HG03354 (cell line): ENCODE data around the gene RAP1GAP.

ENCODE experiments used
- ATAC-seq: cut with Tn5 transposase; IDR thresholded peaks from one replicate; pipeline ENCODE4 v1.9.1; 2021; ENCODE audit warnings: mild to moderate bottlenecking; ENCODE audit not compliant: unreplicated experiment, poor library complexity, severe bottlenecking

RAP1GAP gene

GRCh38 chr1:21564521-21565095 is 104.5 kb downstream of the RAP1GAP start:
- no peak for ATAC-seq

GRCh38 chr1:21563971-21564370 is 105.2 kb downstream of the RAP1GAP start:
- no peak for ATAC-seq

DNA sequence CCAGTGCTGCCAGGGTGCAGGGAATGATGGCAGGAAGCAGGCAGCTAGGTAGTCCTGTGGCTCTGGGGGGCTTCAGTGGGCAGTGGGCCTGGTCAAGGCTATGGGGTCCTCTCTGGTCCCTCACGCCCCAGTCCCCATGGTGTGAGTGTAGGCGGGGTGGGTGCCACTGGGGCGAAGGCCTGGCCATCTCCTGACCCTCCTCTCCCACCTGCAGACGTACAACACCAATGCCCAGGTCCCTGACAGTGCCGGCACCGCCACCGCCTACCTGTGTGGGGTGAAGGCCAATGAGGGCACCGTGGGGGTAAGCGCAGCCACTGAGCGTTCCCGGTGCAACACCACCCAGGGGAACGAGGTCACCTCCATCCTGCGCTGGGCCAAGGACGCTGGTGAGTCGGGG is 106.3 kb downstream of the RAP1GAP start:
- ATAC-seq, result no peak

DNA sequence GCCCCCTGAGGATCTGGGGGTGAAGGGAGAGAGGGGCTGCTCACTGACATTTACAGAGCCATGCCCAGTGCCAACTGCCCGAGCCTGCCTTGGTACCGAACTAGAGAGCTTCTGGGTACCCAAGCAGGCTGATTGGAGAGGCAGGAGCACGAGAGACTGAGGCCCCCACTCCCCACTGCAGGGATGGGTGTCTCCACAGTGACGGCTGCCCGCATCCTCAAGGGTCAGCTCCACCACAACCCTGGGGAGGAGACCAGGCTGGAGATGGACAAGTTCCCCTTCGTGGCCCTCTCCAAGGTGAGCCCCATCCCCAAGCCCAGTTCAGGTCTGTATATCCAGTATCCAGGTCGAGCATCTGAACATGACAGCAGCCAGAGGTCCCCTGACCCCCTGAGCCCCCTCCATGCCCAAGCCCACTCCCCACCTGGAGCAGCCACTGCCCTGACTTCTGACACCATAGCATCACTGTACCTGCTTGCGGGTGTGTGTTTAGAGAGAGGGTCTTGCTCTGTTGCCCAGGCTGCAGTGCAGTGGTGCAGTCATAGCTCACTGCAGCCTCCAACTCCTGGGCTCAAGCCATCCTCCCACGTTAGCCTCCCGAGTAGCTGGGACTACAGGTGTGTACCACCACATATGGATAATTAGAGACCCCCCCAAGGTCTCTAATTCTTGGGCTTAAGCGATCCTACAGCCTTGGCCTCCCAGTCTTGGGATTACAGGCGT is 108.1 kb downstream of the RAP1GAP start:
- no peak for ATAC-seq

DNA sequence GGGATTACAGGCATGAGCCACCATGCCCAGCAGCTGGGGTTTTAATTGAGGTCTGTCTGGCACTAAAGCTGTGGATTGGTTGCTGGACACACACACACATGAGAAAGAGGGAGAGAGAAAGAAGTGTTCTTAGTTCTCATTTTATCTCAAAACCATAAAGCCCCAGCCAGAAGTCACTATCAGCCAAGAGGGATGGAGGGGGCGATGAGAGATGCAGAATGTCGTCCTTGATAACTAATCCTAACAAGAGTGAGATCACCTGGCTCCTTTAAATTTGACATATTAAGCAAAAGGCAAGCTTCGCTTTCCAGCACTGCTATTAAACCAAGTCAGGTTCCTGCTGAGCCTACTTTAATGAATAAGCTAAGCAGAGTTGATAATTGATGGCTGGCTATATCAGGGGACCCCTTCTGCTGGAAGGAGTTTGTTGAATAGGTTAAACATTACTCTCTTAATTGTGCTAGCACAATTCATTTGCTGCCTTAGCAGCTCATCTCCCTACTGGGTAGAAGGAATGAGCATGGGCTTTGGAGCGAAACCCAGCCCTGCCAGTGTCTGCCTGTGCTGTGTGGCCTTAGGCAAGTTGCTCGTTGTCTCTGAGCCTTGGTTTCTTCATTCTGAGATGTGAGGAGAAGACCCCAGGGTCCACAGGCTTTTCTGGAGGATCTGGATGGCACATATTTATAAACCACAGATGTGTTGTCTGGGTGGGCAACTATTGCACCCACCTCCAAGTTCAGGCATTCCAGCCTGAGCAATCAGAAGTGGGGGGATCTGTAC is 109.2 kb downstream of the RAP1GAP start:
- no peak for ATAC-seq

GRCh38 chr1:21553116-21553926 is 115.8 kb downstream of the RAP1GAP start:
- no peak for ATAC-seq

GRCh38 chr1:21552715-21553114 is 116.4 kb downstream of the RAP1GAP start:
- no peak for ATAC-seq

- ATAC-seq, result no peak
Measured at GRCh38 chr1:21550866-21551475, 118.2 kb downstream of the RAP1GAP start.

DNA sequence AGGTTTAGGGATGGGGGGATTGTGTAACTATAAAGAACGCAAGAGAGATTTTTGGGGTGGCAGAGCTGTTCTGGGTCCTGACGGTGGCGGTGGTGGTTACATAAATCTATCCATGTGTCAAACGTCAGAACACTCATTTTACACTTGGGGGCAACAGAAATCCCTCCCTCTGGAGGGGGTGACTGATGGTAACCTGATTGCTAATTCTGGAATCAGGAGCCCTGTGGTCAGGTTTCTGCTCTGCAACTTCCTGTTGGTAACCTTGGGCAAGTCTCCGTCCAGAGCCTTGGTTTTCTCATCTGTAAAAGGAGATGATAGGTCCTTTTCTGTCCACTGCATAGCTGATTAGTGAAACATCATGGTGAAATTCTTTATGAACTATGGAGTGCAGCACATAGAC is 119.1 kb downstream of the RAP1GAP start:
- ATAC-seq, result no peak

DNA sequence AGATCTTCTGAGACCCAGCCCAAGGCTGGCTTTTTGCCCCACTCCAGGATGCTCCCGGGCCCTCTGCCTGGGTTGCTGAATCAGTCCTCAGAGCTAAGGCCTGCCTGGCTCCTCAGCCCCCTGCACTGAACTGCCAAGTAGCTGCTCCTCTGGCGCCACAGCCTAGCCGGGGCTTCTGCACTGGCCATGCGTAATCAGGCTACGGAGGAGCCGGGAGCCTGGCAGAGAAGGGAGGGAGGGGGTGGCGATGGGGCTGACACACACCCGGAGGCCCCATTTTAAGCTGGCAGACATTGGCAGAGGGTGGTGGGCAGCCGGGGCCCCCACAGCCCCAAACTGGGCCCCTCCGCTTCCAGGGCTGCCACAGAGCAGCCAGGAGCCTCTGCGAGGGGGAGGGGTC is 121.3 kb downstream of the RAP1GAP start:
- ATAC-seq, result no peak
